Measurements from ENCODE around the gene SNRK.

DNA sequence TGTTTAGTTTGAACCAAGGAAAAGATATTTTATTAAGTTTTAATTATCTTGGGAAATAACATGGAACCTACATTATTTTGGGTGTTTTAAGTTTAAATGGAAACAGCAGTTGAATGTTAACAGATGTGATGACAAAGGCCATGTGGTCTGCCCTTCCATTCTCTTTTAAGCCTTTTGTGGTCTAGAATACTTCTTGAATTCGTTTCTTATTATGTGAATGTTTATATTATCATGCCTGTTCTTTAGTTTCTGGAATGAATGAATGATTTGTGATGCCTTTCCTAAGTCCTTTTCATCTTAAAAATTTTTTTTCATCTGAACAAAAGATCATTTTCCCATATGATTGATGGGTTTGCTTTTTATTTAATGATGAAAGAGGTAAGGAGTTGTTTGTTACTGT lies 44.6 kb downstream of the SNRK start:
- TF ChIP-seq, protein P1, sequence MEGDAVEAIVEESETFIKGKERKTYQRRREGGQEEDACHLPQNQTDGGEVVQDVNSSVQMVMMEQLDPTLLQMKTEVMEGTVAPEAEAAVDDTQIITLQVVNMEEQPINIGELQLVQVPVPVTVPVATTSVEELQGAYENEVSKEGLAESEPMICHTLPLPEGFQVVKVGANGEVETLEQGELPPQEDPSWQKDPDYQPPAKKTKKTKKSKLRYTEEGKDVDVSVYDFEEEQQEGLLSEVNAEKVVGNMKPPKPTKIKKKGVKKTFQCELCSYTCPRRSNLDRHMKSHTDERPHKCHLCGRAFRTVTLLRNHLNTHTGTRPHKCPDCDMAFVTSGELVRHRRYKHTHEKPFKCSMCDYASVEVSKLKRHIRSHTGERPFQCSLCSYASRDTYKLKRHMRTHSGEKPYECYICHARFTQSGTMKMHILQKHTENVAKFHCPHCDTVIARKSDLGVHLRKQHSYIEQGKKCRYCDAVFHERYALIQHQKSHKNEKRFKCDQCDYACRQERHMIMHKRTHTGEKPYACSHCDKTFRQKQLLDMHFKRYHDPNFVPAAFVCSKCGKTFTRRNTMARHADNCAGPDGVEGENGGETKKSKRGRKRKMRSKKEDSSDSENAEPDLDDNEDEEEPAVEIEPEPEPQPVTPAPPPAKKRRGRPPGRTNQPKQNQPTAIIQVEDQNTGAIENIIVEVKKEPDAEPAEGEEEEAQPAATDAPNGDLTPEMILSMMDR (IDR thresholded peaks at IDR 0.05; ENCODE audit: insufficient read depth, low read length, poor library complexity, severe bottlenecking) = no peak
- no peak for TF ChIP-seq EZH2phosphoT487 (conservative IDR thresholded peaks at IDR 0.05; ENCODE audit: low read length)
